Astrocyte (in vitro differentiated cells and primary cell): ENCODE data around the gene DGKQ. TPM values are rescaled to one million over a fixed set of nuclear protein-coding genes. Genes with fewer than 3 reads are reported as not detected.

Experiments
- DNase-seq: peaks from one replicate; pipeline ENCODE4 v3.0.0-alpha.2; 2010; ENCODE audit warnings: low read depth
- FAIRE-seq: peaks from 2 replicates; lab custom pipeline; 2011; peaks lifted over from hg19 to GRCh38; lab: Jason Lieb, UNC
- H2AFZ ChIP-seq: 2 replicates; pipeline ENCODE4 v1.6.0; 2012; ENCODE audit warnings: low read depth, low read length, inconsistent platforms
- H3K27ac ChIP-seq: 2 replicates; pipeline ENCODE4 v1.5.1; 2011; ENCODE audit warnings: low read depth, low read length, inconsistent platforms
- H3K27me3 ChIP-seq: 2 replicates; pipeline ENCODE4 v1.6.0; 2011; ENCODE audit warnings: low read length, inconsistent platforms; ENCODE audit not compliant: insufficient read depth
- H3K36me3 ChIP-seq: 2 replicates; pipeline ENCODE4 v1.5.1; 2011; ENCODE audit warnings: low read length, inconsistent platforms; ENCODE audit not compliant: insufficient read depth
- H3K4me1 ChIP-seq: 2 replicates; pipeline ENCODE4 v1.5.1; 2011; ENCODE audit warnings: low read length, inconsistent platforms; ENCODE audit not compliant: insufficient read depth
- H3K4me2 ChIP-seq: 2 replicates; pipeline ENCODE4 v1.6.0; 2012; ENCODE audit warnings: low read length, inconsistent platforms
- H3K4me3 ChIP-seq: 2 replicates; pipeline ENCODE4 v1.5.1; 2011; ENCODE audit warnings: low read depth, mild to moderate bottlenecking, low read length, inconsistent platforms; ENCODE audit not compliant: insufficient read depth
- H3K79me2 ChIP-seq: 2 replicates; pipeline ENCODE4 v1.6.0; 2012; ENCODE audit warnings: mild to moderate bottlenecking, low read length, inconsistent platforms; ENCODE audit not compliant: insufficient read depth
- H3K9ac ChIP-seq: 2 replicates; pipeline ENCODE4 v1.6.0; 2012; ENCODE audit warnings: mild to moderate bottlenecking, low read length, inconsistent platforms
- H3K9me3 ChIP-seq: 2 replicates; pipeline ENCODE4 v1.5.1; 2012; ENCODE audit warnings: low read depth, mild to moderate bottlenecking, low read length, inconsistent platforms; ENCODE audit not compliant: insufficient read depth
- H4K20me1 ChIP-seq: 2 replicates; pipeline ENCODE4 v1.6.0; 2012; ENCODE audit warnings: low read length, inconsistent platforms; ENCODE audit not compliant: insufficient read depth
- H3K27ac Mint-ChIP-seq: one replicate; pipeline ENCODE4 v1.8.0; 2021; ENCODE audit warnings: mild to moderate bottlenecking, mixed read lengths; ENCODE audit not compliant: unreplicated experiment
- H3K27me3 Mint-ChIP-seq: one replicate; pipeline ENCODE4 v1.8.0; 2021; ENCODE audit warnings: low read depth, mixed read lengths; ENCODE audit not compliant: unreplicated experiment
- H3K36me3 Mint-ChIP-seq: one replicate; pipeline ENCODE4 v1.8.0; 2021; ENCODE audit warnings: low read depth, mixed read lengths; ENCODE audit not compliant: unreplicated experiment
- H3K4me1 Mint-ChIP-seq: one replicate; pipeline ENCODE4 v1.8.0; 2021; ENCODE audit warnings: low read depth, mixed read lengths; ENCODE audit not compliant: unreplicated experiment
- H3K4me3 Mint-ChIP-seq: one replicate; pipeline ENCODE4 v1.8.0; 2021; ENCODE audit warnings: mild to moderate bottlenecking, moderate library complexity, mixed read lengths; ENCODE audit not compliant: unreplicated experiment
- H3K9me3 Mint-ChIP-seq: one replicate; pipeline ENCODE4 v1.8.0; 2021; ENCODE audit warnings: mild to moderate bottlenecking, mixed read lengths; ENCODE audit not compliant: unreplicated experiment
- CTCF ChIP-seq: IDR thresholded peaks from 2 replicates; pipeline ENCODE4 v1.5.1; 2011; ENCODE audit warnings: low read depth, mild to moderate bottlenecking, inconsistent platforms, low read length, moderate library complexity; ENCODE audit not compliant: insufficient read depth
- EZH2 ChIP-seq: IDR thresholded peaks from 2 replicates; pipeline ENCODE4 v1.6.1; 2012; ENCODE audit warnings: mild to moderate bottlenecking, low read length, inconsistent platforms; ENCODE audit not compliant: insufficient read depth
- total RNA-seq: library from RNA; stranded (reverse); gene quantifications from 2 replicates; pipeline ENCODE4 v1.2.1, GENCODE V29; 2021

DGKQ gene
- total RNA-seq, 1 donor from 2014 or later: 19.0 TPM

GRCh38 chr4:1022051-1022738 lies 48.8 kb upstream of the DGKQ start:
- H3K36me3 Mint-ChIP-seq: no peaks in the 10 kb centered on the region
- H4K20me1 ChIP-seq: peaks cover 36% of the 10 kb centered on the region
- TF ChIP-seq EZH2 (no peak), CTCF (no peak)
- no peak overlapping the region for H3K27ac ChIP-seq
- no peak overlapping the region for H3K4me3 ChIP-seq
- peaks cover 26% of the 10 kb centered on the region for H3K4me1 ChIP-seq
- no peak overlapping the region for H3K9ac ChIP-seq
- H3K79me2 ChIP-seq: peaks cover 30% of the 10 kb centered on the region
- H3K4me2 ChIP-seq: no peak overlapping the region
- peaks cover 10% of the 10 kb centered on the region for H3K36me3 ChIP-seq
- no peak overlapping the region for H3K4me3 Mint-ChIP-seq
- DNase-seq (no peak), FAIRE-seq (no peak)
- no peaks in the 10 kb centered on the region for H3K9me3 ChIP-seq
- H3K4me1 Mint-ChIP-seq: peaks cover 3% of the 10 kb centered on the region
- no peaks in the 10 kb centered on the region for H3K27me3 ChIP-seq
- H2AFZ ChIP-seq: no peak overlapping the region
- peaks cover 2% of the 10 kb centered on the region for H3K9me3 Mint-ChIP-seq
- H3K27ac Mint-ChIP-seq: no peak overlapping the region
- no peaks in the 10 kb centered on the region for H3K27me3 Mint-ChIP-seq

- DNase-seq (no peak), FAIRE-seq (no peak)
- Histone ChIP-seq H3K27ac (no peak overlapping the region), H3K79me2 (peaks cover 34% of the 10 kb centered on the region), H3K4me2 (no peak overlapping the region), H3K9me3 (no peaks in the 10 kb centered on the region), H2AFZ (no peak overlapping the region), H3K27me3 (no peaks in the 10 kb centered on the region), H4K20me1 (peaks cover 40% of the 10 kb centered on the region), H3K4me3 (no peak overlapping the region), H3K9ac (no peak overlapping the region), H3K36me3 (peaks cover 10% of the 10 kb centered on the region), H3K4me1 (peaks cover 26% of the 10 kb centered on the region)
- Mint-ChIP-seq H3K9me3 (peaks cover 2% of the 10 kb centered on the region), H3K27ac (no peak overlapping the region), H3K27me3 (no peaks in the 10 kb centered on the region), H3K4me1 (peaks cover 3% of the 10 kb centered on the region), H3K4me3 (no peak overlapping the region), H3K36me3 (no peaks in the 10 kb centered on the region)
- TF ChIP-seq EZH2: no peak
- no peak for TF ChIP-seq CTCF
Measured at GRCh38 chr4:1021386-1022050, 48.1 kb upstream of the DGKQ start.
